ENCODE measurements around the gene AOPEP. TPM values are rescaled to one million over a fixed set of nuclear protein-coding genes. Genes with fewer than 3 reads are reported as not detected.

Gene AOPEP
- total and polyA plus RNA-seq, 3 donors from 2014 or later = 31.4 to 95.0 (median 80.4) TPM

DNA sequence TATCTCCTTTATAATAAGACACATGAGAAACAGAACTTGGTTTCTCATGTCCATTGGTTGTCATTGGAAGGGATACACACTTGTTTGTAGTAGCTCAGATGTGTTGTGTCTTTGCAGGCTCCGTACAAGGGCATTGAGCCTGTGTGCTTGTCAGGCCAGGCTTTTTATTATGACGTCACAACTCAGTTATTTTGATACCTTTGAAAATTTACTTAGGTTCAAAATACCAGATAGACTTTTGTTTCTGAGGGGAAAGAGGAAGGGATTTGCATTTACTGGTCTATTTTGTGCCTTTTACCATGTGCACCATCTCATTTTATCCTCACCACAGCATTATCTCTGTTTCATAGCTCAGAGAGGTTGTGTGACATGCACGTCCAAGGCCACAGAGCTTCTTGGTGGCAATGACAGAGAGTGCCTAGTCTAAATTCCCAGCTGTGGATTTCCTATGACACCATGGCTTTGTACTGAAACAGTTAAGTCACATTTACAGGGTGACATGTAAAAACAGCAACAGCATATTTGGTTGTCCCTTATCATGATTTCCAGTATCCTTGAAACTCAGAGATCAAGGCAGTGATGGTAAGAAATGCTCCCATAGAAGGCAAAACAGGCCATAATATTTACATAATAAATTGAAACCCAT lies 268.7 kb downstream of the AOPEP start:
- DNase-seq = no peak
- Histone ChIP-seq H3K36me3 (ENCODE audit: low read depth, missing control alignments) (no peaks in the 10 kb centered on the region), H3K4me1 (peaks cover 19% of the 10 kb centered on the region), H3K27me3 (no peaks in the 10 kb centered on the region), H3K4me3 (no peak overlapping the region), H3K27ac (peak overlapping the region; percentile 67 to 79), H3K9me3 (no peaks in the 10 kb centered on the region)
- TF ChIP-seq CTCF (IDR thresholded peaks at IDR 0.05) = no peak
- TF ChIP-seq POLR2A (IDR thresholded peaks at IDR 0.05) = no peak
- WGBS, 2 donors = 56 to 64% methylated on average over 3 of the region's 3 CpGs
- intact Hi-C loops (cut with DNase I; ENCODE audit: low total_unique reads) = no loop called here

DNA sequence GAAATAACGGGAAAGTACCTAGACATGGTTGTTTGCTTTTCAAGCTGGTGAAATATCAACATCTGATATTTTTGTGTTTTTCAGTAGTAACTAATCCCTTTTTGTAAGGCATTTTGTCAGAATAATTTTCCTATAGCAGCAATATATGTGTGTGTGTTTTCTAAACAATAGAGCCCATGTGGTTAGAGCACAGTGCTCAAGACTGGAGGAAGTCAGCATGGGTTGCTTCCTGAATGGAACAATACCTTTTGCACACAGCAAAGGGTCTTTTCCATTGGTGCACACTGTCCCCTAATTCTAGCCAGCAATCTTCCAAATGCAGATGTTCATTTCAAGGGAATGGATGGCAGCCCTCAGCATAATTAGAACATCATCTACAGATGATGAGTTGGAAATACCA lies 270.1 kb downstream of the AOPEP start:
- Histone ChIP-seq H3K4me1 (peaks cover 19% of the 10 kb centered on the region), H3K27ac (peak overlapping the region; percentile 75 to 79), H3K36me3 (ENCODE audit: low read depth, missing control alignments) (no peaks in the 10 kb centered on the region), H3K4me3 (no peak overlapping the region), H3K27me3 (no peaks in the 10 kb centered on the region), H3K9me3 (no peaks in the 10 kb centered on the region)
- intact Hi-C loops (cut with DNase I; ENCODE audit: low total_unique reads) = no loop called here
- TF ChIP-seq POLR2A (IDR thresholded peaks at IDR 0.05) (no peak), CTCF (IDR thresholded peaks at IDR 0.05) (no peak)
- 58 to 62% methylated on average over 1 of the region's 1 CpG for WGBS, 2 donors
- no peak for DNase-seq

DNA sequence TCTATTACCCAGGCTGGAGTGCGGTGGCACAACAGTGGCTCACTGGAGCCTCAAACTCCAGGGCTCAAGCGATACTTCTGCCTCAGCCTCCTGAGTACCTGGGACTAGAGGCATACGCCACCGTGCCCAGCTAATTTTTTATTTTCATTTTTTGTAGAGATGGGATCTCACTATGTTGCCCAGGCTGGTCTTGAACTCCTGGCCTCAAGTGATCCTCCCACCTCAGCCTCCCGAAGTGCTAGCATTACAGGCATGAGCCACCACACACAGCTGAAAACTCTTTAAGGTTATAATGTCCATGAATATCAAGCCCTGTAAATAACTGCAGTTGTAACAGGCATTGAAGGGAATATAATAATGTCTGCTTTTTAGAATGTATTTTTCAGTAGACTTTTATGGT lies 271.2 kb downstream of the AOPEP start:
- TF ChIP-seq CTCF (IDR thresholded peaks at IDR 0.05) = no peak
- no peak for TF ChIP-seq POLR2A (IDR thresholded peaks at IDR 0.05)
- Histone ChIP-seq H3K4me3 (no peak overlapping the region), H3K9me3 (no peaks in the 10 kb centered on the region), H3K27ac (peak overlapping the region in 1 of 2 donors; percentile 15), H3K36me3 (ENCODE audit: low read depth, missing control alignments) (no peaks in the 10 kb centered on the region), H3K4me1 (peaks cover 20% of the 10 kb centered on the region), H3K27me3 (no peaks in the 10 kb centered on the region)
- no peak for DNase-seq
- 95 to 98% methylated on average over 5 of the region's 5 CpGs for WGBS, 2 donors
- intact Hi-C loops (cut with DNase I; ENCODE audit: low total_unique reads) = no loop called here

DNA sequence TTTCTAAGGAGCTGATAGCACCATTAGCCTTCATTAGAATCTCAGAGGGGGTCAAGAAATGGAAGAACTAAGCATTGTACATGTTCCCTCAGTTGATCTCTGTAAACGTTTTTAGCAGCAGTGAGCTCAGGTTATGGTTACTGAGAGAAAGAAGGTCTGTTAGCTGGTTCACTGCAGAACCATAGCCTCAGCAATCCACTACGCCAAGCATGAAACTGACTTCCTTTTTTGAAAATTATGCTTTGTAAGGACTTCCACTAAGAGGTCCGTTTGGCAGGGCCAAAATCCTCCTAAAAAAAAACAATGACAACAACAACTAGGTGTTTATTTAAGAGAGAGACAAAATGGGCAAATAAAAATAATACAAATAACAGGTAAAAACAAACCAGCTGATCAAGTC lies 273.3 kb downstream of the AOPEP start:
- Histone ChIP-seq H3K36me3 (ENCODE audit: low read depth, missing control alignments) (no peaks in the 10 kb centered on the region), H3K27me3 (no peaks in the 10 kb centered on the region), H3K4me1 (peaks cover 18% of the 10 kb centered on the region), H3K27ac (peak overlapping the region in 1 of 2 donors; percentile 97), H3K4me3 (no peak overlapping the region), H3K9me3 (no peaks in the 10 kb centered on the region)
- DNase-seq = no peak
- WGBS, 2 donors = 63 to 64% methylated on average over 3 of the region's 3 CpGs
- intact Hi-C loops (cut with DNase I; ENCODE audit: low total_unique reads) = no loop called here
- TF ChIP-seq POLR2A (IDR thresholded peaks at IDR 0.05) (no peak), CTCF (IDR thresholded peaks at IDR 0.05) (no peak)

DNA sequence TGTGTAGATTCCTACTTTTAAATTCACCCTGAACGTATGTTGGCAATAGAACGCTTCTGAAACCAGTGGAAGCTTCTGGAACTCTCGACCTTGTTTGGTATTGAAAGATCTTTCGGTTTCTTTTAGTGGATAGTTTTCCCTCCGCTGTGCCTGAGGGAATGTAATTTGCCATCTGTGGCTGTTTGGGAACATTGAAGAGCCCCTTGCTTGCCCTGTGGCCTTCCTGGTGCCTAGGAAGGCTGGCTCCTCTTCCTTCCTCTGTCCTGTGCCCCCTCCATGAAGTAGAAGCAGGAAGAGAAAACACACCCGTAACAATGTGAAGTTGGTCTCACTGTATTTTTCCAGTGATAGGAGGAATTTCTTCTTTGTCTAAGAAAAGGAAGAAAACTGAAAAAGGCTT lies 274.3 kb downstream of the AOPEP start:
- peak overlapping the region; percentile 97 for H3K27ac ChIP-seq
- H3K27me3 ChIP-seq = no peaks in the 10 kb centered on the region
- no peak overlapping the region for H3K4me3 ChIP-seq
- peaks cover 8% of the 10 kb centered on the region for H3K4me1 ChIP-seq
- TF ChIP-seq CTCF (IDR thresholded peaks at IDR 0.05) (no peak), POLR2A (IDR thresholded peaks at IDR 0.05) (no peak)
- H3K36me3 ChIP-seq (ENCODE audit: low read depth, missing control alignments) = no peaks in the 10 kb centered on the region
- DNase-seq = no peak
- H3K9me3 ChIP-seq = no peaks in the 10 kb centered on the region
- WGBS, 2 donors = 72 to 76% methylated on average over 6 of the region's 6 CpGs
- intact Hi-C loops (cut with DNase I; ENCODE audit: low total_unique reads) = no loop called here

Measured in testis (tissue), 3 donors.